ENCODE data around the gene LOX.

The LOX gene, protein sequence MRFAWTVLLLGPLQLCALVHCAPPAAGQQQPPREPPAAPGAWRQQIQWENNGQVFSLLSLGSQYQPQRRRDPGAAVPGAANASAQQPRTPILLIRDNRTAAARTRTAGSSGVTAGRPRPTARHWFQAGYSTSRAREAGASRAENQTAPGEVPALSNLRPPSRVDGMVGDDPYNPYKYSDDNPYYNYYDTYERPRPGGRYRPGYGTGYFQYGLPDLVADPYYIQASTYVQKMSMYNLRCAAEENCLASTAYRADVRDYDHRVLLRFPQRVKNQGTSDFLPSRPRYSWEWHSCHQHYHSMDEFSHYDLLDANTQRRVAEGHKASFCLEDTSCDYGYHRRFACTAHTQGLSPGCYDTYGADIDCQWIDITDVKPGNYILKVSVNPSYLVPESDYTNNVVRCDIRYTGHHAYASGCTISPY

DNA sequence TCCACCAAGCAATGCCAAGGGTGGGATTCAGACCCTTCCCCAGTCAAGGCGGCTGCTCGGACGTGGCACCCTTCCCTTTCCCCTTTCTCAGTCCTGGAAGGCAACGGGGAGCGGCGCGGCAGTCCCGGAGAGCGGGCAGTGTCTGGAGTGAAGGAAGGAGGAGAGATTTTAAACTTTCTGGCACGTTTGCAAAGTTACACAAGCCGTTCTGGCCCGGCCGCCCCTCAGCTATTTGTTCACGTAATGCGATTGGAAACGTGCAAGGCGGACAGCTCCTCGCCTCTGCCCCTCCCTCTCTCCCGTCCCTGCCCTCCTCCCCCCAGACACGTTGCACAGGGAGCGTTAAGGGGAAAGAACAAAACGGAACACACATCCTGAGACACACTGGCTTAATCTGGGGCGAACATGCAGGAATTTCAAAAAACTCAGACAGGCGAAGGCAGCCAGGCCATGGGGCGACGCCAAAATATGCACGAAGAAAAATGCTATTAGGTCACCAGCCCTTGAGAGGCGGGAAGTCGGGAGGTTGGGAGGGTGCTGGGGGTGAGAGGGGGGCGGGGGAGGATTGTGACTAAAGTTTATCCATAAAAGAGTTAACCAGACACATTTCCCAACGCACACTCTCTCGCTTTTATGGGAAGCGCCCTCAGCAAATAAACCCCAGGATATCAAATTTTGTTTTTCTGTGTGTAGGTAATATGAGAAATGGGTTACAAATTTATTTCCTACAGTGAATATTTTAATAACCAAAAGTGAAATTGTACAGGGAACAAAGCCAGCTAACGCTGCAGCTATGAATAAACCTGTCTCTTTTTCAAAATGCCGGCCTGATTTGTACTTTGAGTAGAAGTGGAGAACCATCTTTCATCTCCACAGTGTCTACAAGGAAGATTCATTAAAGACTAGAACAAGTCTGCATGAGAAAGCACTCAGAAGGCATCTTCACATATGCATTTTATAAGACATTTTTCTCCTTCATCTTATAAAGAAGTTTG is at the start of gene LOX:
Gene LOX, minus strand, starts transcription at position 144 of the 995 bp plus-strand sequence. CDS start 274 bp downstream, outside the sequence.
- DNase-seq, result peak; percentile 41

GRCh38 chr5:122126756-122127321 is 48.8 kb upstream of the LOX start:
- DNase-seq, result no peak

GRCh38 chr5:122126177-122126755 is 48.2 kb upstream of the LOX start:
- DNase-seq, result peak; percentile 50

DNA sequence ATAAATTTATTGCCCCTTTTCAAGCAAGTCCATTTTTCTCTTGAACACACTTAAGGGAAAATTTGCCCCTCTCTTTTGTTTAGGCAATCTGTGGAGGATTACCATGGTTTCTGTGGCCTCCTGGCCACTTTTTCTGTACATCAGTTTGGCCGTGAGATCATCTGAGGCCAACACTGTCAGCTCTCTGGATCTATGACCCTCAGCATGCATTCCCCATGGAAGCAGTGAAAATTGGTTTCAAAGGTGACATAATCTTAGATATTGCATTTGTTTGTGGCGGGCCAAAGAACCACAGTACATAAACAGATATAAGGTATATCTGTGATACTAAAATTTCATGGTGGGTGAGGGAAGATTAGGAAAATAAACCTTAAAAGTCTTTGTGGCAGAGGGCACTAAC is 46.7 kb upstream of the LOX start:
- DNase-seq, result no peak

DNA sequence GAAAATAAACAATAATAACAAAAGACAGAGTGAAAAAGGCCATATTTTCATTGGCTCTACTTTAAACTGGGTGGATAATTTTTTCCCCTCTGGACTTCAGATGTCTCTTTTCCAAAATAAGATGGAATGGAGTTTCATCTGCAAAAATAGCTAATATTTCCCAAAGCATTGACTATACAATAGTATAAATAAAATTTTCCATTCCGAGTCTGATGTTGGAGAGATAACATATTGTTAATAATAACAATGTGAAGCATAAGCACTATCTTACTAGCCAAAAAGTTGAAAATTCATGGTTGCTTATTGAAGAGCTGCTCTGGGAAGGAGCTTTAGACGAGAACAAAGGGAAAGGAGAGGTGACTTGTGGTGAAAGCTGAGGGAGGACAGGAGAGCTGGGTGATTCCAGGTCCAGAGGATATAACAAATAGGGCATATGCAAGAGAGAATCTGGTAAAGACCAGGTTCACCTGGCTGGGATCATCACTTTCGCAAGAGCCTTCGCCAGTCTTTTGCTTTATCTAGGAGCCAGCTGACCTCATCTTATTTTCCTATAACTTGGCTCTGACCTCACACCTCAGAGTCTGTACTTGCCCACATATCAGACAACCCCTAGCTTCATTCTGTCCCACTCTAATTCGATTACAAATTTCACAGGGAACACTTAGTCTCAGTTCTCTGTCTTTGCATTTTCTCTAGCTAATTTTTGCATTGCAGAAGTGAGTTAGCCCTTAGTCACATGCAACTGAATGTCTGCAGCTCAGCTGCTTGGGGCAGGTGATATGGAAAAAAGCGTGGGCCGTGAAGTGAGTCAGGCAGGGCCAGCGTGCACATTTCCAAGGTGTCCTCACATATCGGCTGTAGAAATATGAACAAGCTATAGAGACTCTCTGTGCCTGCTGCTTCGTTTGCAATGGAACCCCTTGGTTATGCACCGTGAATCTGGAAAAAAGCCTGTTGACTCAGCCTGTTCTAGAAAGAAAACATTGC is 43.7 kb upstream of the LOX start:
- no peak for DNase-seq

- DNase-seq, result no peak
These were observed 42.9 kb upstream of the LOX start for GRCh38 chr5:122120957-122121356.

DNA sequence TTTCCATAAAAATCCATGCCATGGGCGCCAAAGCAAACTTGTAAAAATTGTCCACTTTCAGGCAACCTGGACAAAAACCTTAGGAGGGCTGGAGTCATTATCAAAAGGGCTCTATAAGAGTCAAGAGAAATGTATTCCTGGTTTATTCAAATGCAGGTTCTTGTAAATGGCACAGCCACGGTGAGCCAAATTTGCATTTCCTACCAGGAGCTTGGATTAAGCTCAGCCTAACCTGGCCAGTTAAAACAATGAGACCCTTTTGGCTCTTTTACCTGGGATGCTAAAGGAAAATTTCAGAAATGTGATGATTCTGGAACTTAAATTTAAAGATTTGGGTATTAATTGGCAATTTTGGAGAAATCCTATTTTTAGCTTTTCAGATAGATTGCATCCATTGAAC is 42.4 kb upstream of the LOX start:
- DNase-seq, result no peak

DNA sequence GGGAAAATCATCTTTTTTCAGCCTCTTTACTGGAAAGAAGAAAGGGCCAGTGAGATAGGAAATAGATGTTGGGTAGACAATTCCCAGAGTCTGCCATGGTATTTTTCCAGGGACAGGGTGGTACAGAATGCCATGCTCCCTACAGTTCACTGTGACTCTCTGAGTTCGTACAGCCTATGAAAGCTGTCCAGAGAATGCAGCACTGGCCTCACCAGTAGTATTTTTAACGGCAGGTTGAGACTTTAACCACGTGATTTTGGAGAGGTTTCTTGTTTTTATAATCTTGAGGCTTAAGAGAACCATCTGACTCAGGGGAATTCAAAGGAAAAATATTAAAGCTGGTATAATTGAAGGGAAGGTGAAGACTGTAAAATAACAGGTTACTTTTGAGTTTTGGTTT is 41.1 kb upstream of the LOX start:
- no peak for DNase-seq

GRCh38 chr5:122118356-122118948 is 40.4 kb upstream of the LOX start:
- no peak for DNase-seq

DNA sequence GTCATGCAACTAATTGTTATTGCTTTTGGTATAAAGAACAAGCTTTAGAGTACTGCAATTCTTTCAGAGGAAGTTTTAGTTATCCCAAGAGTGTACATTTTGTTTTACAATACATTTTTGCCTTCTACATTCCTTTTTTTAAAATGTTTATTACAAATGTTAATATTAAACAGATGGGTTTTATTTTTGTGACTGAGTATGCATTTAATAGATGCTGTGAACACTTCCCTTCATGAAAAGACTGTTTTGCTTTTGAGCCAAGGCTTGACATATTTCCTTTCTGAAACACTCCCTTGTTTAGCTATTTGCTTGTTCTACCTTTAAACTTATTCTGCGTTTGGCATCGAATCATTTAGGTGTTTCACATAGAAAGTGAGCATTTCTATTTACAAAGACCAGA is 36.4 kb upstream of the LOX start:
- no peak for DNase-seq

GRCh38 chr5:122112733-122113558 is 34.9 kb upstream of the LOX start:
- DNase-seq, result peak; percentile 97

DNA sequence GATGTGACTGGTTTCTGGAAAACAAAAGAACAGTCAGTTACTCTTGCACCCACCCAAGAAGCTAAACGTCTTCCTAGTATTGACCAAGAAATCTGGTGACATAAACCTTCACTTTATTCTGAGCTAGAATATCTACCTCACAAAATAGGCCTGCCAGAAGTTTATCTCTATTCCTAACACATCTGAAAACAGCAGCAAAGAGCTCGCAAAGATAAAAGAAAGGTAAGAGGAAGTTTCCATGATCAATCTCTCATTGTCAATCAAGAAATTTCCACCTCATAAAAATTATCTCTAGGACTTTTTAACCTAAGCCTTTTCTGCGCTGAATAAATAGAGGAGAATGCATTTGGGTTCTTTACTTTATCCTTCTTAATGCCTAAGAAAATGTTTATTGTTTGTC is 34.0 kb upstream of the LOX start:
- peak; percentile 38 for DNase-seq

DNA sequence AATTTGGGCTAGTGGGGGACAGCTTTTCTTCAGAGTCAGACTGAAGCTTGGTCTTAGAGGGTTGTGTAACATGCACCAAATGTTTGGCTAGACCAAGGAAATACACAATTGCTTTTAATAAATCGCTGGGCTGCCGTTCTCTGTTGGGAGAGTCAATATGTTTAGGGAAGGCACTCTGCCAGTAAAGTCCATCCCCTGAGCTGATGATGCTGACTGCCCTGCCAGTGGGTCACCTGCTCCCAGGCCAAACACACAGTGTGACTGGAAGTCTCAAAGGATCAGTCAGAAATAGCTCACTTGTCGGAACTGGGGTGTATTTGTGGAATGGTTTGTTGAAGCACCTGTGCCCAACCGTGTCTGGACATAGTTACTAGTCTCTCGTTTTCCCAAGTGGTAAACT is 33.4 kb upstream of the LOX start:
- DNase-seq, result no peak

DNA sequence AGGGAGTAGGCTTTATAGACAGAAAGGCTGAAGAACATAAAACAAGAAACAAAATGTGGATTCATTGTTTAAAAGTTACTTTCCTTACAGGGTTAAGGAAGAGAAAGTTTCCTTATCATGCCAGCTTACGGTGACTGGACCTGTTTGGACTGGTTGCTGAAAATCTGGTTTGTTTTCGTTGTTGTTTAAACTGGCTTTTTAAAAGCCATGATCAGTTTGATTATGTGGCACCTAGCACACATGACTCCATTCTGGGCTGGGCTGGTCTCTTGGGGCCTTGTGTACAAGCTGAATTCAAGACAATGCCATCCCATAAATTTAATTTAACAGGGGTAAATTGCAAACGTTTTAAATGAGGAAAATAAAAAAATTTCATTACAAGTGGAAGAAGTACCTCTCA is 32.9 kb upstream of the LOX start:
- no peak for DNase-seq

- DNase-seq, result no peak
These were observed 29.0 kb upstream of the LOX start for GRCh38 chr5:122107016-122107415.

- no peak for DNase-seq
These were observed 27.9 kb upstream of the LOX start for GRCh38 chr5:122105909-122106308.

GRCh38 chr5:122102825-122103224 is 24.8 kb upstream of the LOX start:
- DNase-seq, result no peak

DNA sequence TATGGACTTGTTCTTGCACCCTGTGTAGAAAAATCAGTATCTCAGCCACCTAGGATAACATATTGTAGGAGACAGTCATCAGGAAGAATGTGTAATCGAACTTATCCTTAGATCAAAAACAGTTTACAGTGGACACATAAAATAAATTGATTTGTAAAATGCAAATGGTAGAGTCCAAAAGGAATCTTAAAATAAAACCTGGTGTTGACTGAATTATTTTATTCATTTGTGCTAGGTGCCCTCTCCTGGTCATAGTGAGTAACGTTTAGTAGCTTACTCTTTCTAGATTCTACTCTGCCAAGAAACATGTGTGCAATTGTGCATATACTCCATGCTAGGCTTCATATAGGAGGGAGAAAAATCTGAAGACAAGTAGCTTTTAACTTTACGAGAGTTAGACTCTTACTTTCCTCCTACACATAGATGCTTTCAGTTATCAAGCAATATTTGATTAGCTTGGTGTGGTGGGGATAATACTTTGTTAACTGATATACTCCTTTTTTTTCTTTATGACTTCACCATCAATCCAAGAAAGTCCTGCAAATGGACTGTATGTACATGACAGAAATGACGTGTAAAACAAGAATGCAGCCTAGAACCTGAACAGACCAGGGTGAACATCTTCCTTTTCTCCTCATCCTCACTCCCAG is 23.7 kb upstream of the LOX start:
- DNase-seq, result peak; percentile 81

GRCh38 chr5:122099060-122099790 is 21.2 kb upstream of the LOX start:
- no peak for DNase-seq

Measured in hematopoietic multipotent progenitor cell treated with erythropoietin and hydrocortisone succinate and interleukin-3 and kit ligand, for 8 days (in vitro differentiated cells).